HG02759 (cell line): ENCODE data around the gene TTC3.

ENCODE experiments used
- ATAC-seq: cut with Tn5 transposase; IDR thresholded peaks from one replicate; pipeline ENCODE4 v1.9.1; 2021; ENCODE audit warnings: mild to moderate bottlenecking, moderate library complexity; ENCODE audit not compliant: unreplicated experiment

The TTC3 gene

DNA sequence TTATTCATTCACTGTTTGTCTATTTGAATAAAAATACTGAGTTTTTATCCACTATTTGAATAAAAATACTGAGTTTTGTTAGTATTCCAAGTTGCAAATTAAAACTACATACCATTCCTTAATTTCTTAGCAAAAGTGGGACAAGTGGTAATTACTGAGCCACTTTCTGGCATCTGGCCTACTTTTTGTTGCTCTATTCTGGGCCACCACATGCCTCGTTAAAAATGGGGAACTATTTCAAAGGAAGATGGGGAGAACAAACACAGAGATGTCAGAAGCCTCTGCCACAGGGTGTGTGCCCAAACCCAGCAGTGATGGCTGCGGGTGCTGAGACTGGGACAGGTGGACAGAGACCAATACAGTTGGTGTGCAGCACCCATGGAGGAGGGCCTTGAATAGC is 14.8 kb upstream of the TTC3 start:
- no peak for ATAC-seq

DNA sequence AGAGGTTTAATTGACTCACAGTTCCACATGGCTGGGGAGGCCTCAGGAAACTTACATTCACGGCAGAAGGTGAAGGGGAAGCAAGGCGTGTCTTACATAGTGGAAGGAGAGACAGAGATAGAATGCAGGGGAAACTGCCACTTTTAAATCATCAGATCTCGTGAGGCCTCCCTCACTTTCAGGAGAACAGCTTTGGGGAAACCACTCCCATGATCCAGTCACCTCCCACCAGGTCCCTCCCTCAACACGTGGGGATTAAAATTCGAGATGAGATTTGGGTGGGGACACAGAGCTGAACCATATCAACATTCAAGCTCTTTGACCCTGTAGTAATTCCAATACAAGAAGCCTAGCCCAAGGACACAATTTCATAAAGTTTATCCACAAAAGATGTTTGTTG is 13.9 kb upstream of the TTC3 start:
- ATAC-seq, result no peak

DNA sequence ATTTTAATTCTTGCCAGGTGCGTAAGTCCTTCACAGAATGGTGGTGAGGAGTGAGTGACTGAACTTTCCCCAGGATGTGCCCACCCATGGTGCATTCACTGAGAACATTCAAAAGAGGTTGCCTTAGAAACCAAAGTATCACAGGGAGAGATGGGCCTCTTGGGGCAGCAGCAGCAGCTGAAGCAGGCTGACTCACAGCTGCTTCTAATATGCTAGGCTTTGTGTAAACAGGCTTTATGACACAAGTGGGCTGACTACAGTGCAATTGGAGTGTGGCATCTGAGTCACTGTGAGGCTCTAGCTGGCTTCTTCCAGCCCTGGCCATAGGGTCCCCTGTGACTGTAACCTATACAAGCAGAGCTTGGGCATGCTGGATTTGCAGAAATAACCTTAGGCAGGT is 12.8 kb upstream of the TTC3 start:
- ATAC-seq, result no peak

DNA sequence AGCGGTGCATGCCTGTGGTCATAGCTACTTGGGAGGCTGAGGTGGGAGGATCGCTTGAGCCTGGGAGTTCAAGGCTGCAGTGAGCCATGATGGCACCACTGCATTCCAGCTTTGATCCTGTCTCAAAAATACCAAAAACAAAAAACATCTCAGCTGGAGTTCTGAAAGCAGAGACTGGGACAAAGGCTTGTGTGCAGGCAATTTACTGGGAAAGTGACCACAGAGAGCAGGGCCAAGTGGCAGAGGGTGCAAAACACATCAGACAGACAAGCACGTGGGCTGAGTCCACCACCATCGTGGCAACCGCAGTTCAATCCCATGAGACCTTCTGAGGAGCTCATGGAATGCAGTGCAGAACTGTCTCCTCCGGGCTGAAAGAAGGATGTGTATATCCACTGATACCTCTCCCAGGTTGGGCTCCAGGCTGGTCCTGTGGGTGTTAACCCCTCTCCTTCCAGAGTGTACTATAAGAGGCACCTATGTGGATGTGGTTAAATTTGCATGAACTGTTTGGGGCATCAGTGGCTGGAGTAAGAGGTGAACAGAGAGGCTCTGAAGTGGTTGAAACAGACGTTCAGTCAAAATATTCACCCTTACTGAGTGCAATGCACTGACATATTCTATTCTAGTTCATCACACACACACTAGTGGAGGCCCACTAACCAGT is 11.0 kb upstream of the TTC3 start:
- ATAC-seq, result no peak

DNA sequence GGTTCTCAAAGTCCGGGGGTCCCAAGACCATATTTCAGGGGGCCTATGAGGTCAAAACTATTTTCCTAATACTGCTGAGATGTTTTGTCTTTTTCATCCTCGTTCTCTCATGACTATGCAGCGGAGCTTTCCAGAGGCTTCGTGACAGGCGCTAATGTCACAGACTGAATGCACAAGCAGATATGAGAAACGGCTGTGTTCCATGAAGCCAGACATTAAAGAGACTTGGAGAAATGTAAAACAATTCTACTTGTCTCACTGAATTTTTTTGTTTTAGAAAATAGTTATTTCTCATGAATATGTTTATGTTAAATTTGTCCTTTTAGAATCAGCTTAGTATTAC is 10.5 kb upstream of the TTC3 start:
- ATAC-seq, result no peak

DNA sequence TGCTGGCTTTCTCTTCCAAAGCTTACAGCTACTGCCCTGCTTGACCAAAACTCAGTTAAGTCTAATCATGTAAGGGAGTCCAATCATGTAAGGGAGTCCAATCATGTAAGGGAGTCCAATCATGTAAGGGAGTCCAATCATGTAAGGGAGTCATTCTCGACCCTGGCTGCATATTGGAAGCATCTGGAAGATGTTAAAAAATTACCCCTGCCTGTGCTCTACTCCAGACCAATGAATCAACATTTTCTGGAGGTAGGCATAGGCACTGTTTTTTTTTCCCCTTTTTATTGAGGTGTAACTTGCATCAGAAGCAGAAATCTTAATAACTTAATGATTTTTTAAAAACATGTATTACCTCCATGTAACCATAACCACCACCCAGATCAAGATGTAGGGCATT is 9.6 kb upstream of the TTC3 start:
- no peak for ATAC-seq

DNA sequence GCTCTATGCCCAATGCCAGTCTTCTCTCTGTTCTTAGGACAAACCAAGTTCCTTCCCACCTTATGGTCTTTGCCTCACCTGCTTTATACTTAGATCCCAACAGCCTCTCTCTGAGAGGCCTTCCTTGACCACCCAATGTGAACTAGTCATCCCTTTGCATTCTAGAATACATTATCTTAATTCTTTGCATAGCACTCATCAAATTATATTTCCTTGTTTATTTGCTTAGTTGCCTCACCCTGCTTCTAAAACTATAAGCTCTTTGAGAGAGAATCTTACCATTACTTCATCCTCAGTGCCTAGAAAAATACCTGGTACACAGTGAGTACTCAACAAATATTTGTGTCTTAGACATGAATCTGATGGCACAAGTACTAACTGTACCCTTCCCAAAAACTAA is 8.2 kb upstream of the TTC3 start:
- ATAC-seq, result no peak

DNA sequence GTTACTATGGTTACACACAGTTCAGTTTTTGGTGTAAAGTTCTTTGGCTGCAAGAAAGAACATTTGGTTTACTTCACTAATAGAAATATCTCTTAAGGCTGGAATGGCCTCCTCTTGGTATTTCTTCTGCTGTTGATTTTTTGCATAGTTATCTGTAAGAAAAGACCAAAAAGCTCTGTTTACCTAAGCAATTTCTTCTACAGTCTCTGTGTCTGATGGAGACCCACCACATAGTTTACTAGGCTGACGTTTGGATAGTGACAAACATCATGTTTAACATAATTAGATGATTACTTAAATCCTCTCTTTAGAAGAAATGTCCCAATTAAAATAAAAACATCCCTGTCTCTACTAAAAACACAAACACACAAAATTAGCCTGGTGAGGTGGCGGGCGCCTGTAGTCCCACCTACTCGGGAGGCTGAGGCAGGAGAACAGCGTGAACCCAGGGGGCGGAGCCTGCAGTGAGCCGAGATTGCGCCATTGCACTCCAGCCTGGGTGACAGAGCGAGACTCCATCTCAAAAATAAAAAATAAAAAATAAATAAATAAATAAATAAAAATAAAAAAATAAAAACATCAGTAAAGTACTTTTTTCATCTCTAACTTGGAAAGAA is 7.4 kb upstream of the TTC3 start:
- no peak for ATAC-seq

DNA sequence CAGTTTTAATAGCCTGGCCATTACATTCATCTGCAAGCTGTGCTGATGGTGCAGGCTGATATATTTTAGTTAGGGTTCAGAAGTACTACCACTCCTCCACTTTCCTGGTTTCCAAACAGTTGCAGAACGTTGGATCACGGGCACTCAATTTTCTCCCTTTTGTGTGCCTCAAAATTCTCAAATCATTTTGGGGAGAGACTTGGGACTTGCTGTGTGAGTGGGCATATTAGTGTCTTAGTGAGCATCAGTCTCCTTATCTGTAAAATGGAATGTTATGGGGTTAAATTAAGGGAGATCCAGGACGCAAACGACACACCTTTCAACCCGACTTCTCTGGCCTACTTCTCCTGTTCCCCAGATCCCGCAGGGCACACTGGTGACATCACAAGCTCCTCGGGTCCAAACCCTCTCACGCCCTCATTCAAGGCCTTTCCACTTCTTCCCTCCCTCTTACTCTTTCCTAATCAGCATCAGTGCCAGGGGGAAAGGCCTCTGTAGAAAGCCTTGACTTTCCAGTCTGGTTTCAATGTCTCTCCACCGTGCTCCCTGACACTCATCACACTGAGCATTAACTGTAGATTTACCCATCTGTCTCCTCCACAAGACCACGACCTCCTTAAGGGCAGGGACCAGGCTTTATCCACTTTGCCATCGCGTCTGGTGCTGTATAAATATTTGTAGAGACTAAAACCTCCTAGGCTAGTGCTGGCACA is 1.3 kb upstream of the TTC3 start:
- ATAC-seq, result no peak

DNA sequence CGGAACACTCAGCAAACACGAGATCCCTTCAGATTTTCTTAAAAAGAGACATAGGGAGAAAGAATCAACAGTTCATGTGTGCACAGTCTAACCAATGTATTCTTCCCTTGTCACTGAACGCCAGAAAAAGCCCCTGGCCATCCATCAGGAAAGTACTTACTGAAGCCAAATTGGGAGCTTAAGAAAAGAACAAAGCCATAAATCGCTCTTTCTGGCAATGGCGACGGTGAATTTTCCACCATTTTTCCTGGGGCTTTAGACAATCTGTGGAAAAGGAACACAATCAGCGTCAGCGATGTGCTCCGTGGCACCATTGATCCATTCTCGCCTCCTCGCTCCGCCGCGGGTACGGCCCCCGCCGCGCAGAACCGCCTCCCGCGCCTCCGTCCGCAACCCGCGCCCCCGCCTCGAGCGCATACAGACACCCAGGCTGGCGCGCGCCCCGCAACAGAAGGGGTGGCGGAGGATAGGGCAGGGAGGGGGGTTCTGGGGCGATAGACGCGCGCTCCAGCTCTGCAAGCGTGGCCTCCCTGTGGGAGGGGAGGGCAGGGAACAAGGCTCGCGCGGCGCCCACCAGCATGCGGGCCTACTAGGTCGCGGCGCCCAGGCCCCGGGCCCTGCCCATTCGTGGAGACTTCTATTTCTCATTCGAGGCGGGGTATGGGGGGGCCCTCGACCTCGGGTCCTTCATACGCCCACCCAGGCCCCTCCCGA is 623 bp upstream of the TTC3 start:
- ATAC-seq, result peak; percentile 44

DNA sequence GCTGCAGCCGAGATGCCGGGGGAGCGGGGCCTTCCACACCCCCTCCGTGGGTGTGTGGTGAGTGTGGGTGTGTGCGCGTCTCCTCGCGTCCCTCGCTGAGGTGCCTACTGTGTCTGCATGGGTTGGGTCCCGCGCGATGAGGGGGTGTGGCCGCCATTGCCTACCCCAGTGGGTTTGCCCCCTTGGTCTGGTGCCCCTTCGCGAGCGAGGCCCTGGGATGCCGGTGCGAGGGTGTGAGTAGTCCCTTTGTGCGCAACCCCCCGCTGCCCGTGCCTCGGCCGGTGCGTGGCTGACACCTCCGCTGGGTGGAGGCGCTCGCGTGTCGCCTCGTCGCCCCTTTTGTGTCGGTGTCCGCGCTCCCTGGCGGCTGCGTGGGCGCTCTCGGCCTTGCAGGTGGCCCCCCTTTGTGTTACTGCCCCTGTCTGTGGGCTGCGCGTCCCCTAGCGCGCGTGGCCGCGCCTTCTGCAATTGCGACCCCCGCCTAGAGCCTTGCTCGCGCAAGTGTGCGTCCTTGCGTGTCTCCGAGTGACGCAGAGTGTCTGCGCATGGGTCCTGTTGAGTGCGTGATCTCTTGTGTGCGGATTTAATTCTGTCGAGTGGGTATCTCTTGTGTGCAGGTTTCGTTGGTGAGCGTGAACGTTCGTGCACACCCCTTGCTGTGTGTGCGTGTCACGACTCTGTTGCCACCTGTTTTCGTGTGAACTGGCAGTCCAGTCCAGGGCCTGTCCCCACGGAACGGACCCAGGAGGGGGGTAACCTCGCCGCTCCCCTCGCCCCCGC is 553 bp downstream of the TTC3 start:
- peak; percentile 31 for ATAC-seq

DNA sequence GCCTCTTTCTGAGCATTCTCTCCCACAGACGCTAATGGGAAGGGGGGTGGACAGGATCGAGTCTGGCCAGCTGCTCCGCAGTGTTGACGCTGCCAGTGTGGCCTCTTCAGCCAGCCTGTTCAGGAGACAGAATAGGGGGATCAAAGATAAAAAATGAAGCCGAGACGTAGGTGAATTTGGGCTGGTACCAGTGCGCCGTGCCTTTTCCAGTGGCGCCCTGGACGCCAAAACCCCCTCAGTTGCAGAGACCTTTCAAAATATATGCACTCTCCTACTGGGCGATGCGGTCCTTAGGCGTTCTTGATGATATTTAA is 1.1 kb downstream of the TTC3 start:
- ATAC-seq, result no peak

DNA sequence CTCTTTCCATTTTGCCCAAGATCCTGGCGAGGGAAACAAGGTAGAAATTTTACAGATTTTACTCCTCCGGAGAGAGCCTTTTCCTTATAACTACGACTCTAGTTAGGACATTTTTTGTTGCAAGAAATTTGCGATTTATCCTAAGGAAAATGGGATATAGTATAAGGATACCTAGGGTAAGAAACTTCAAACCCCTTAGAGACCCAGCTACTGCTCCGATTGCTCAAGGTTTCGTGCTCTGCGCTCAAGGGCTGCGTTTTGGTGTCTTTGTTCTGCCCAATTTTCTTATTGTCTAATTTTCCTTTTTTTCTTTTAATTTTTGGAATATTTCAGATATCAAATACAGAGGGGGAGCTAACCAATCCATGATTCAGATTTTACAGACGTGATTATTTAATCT is 1.5 kb downstream of the TTC3 start:
- ATAC-seq, result no peak

DNA sequence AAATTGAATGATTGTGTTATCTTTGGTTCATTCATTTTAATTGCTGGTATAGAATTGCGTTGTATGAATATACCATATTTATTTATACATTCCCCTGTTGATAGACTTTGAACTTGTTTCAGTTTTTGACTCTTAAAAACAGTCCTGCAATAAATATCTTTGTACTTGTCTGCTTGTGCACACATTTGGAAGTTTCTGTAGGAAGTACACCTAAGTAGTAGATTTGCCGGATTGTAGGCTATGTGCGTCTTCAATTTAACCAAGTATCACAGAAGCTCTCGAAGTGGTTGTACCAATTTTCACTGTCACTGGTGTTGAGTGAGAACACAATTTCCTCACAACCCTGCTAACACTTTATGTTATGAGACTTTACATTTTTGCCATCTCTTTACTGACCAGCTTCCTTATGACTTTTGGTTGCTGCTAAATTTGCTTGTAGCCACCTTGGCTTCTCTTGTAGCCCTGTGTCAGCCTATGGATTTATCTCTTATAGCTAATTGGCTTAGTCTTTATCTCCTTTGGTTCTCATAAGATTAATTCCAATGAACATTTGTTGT is 2.2 kb downstream of the TTC3 start:
- ATAC-seq, result no peak

DNA sequence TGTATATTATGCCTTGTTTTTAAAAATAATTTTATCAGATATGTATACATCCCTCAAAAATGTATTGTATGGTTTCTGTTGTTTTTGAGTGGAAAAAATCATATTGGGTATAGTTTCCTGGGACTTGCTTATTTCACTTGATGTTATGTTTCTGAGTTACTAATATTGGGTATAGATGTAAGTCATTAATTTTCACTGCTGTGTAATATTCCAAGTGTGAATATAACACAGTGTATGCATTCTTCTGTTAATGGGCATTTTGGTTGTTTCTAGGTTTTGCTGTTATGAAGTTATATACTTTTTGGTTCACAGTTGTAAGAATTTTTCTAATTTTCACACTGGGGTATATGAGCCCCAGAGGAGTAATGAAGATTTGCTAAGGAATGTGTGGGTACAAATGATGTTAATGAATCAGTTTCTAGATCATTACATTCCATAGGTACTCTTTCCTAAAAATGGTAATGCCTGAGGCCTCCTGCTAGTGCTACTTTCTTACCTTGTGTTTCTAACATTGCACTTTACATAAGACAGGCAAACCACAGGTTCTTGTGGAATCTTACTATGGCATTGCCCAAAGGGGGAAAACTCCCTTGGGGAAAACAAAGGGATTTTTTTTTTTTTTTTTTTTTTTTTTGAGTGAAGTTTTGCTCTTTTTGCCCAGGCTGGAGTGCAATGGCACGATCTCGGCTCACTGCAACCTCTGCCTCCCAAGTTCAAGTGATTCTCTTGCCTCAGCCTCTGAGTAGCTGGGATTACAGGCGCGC is 3.2 kb downstream of the TTC3 start:
- ATAC-seq, result no peak

DNA sequence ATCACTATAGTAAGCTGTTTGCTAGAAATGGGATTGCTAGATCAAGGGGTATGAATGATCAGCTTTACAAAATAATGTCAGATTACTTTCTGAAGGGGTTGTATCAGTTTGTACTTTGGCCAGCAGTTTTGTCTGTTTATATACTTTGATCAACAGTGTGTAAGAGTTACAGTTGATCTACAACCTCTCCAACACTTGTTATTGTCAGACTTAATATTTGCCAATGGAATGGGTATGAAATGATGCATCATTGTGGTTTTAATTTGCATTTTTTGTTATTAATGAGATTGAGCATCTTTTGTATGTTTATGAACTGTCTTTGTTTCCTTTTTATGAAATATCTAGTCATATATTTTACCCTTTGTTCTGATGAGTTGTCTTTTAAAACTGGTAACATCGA is 4.3 kb downstream of the TTC3 start:
- no peak for ATAC-seq

DNA sequence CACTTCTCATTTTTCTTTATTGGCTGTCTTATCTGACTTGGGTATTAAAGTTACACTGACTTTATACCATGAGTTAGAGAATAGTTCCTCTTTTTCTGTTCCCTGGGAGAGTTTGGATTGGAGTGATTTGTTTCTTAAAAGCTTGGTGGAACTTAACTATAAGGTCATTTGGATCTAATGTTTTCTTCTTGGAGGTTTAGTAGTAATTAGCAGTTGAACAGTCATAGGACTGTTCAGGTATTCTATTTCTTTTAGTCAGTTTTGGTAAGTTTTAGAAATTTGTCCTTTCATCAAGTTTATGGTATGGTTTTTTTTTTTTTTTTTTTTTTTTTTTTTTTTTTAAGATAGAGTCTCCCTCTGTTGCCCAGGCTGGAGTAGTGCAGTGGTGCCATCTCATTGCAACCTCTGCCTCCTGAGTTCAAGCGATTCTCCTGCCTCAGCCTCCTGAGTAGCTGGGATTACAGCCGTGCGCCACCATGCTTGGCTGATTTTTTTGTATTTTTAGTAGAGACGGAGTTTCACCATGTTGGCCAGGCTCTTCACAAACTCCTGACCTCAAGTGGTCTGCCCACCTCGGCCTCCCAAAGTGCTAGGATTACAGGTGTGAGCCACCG is 6.3 kb downstream of the TTC3 start:
- no peak for ATAC-seq

DNA sequence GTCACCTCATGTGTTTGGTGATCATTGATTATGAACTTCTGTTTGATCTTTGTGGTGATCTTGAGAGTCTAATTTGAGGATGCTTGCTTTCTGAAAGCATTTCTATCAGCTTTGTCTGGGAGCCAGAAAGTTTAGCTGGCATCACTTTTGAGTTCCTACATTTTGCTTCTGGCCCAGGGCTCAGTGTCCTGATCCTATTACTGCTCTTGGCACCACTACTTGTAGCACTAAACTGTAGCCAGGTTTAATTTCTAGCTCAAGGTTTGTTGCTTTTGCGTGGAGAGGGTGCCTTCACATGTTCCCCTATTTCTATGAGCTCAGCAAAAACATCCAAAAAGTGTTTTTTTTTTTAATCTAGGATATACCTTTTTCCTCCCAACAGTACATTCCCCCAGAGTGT is 9.3 kb downstream of the TTC3 start:
- no peak for ATAC-seq

DNA sequence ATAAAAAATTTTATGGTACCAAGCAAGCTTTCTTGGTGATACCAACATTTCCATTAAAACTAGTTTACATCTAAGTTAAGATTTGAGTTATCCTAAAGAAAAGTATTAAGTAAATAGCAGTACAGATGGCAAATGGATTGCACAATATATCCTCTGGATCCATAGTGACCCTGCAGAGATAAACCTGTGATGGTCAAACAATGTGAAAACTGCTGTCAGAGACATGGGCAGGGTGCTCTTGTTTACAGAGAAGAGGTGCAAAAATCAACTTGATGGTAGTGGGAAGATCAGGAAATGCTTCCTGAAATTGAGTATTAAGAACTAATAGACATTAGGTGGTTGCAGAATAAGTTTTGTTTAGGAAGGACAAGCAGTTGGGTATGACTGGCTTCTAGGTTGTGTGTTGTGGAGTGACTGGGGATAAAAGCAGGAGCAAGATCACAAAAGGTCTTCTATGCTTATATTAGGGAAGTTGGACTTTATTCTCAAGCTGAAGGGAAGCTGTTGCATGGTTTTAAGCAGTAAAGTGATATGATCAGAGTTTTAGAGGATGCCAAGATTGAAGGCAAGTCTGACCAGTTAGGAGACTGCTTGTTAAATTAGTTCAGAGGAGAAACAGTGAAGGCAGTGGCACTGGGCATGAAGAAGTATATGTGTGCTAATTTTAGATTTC is 9.9 kb downstream of the TTC3 start:
- ATAC-seq, result no peak
